Upper lobe of left lung (tissue), 6 donors: ENCODE measurements around the gene CEP85L. TPM values are rescaled to one million over a fixed set of nuclear protein-coding genes. Genes with fewer than 3 reads are reported as not detected.

Source experiments
- ATAC-seq, 2 donors: fragments of 200-7000 bp; cut with Tn5 transposase; one replicate each; pipeline ENCODE4 v1.9.1; 2022; ENCODE audit warnings: mild to moderate bottlenecking in 2 of 2, moderate library complexity in 2 of 2; ENCODE audit not compliant: low FRiP score in 2 of 2
- DNase-seq, 2 donors: peaks; one replicate each; pipeline ENCODE4 v3.0.0-alpha.2; 2019 to 2020
- H3K27ac ChIP-seq, 4 donors: fragments of 200-600 bp; sonication (generic); one replicate each; pipeline ENCODE4 v1.5.1; 2016 to 2019
- H3K27me3 ChIP-seq, 4 donors: fragments of 200-600 bp; sonication (generic); one replicate each; pipeline ENCODE4 v1.5.1; 2017 to 2019
- H3K36me3 ChIP-seq, 4 donors: fragments of 200-600 bp; sonication (generic); one replicate each; pipeline ENCODE4 v1.5.1; 2016 to 2019
- H3K4me1 ChIP-seq, 4 donors: fragments of 200-600 bp; sonication (generic); one replicate each; pipeline ENCODE4 v1.5.1; 2018 to 2019
- H3K4me3 ChIP-seq, 4 donors: fragments of 200-600 bp; sonication (generic); one replicate each; pipeline ENCODE4 v1.5.1; 2017 to 2019; ENCODE audit warnings: mild to moderate bottlenecking in 2 of 4, moderate library complexity in 1 of 4
- H3K9me3 ChIP-seq, 4 donors: fragments of 200-600 bp; sonication (generic); one replicate each; pipeline ENCODE4 v1.5.1; 2018 to 2019
- EP300 ChIP-seq, 4 donors: sonication (generic); formaldehyde crosslinking; IDR thresholded peaks; one replicate each; pipeline ENCODE4 v1.5.1; 2017; ENCODE audit warnings: antibody characterized with exemption in 4 of 4, control low read depth in 2 of 4
- POLR2A ChIP-seq, 4 donors: fragments of 450-650 bp; IDR thresholded peaks; one replicate each; pipeline ENCODE4 v1.5.1; 2016 to 2017; ENCODE audit warnings: antibody characterized with exemption in 4 of 4, mild to moderate bottlenecking in 2 of 4
- POLR2AphosphoS5 ChIP-seq, 2 donors: sonication (generic); formaldehyde crosslinking; IDR thresholded peaks; one replicate each; pipeline ENCODE4 v1.5.1; 2017; ENCODE audit warnings: antibody characterized with exemption in 2 of 2
- WGBS, 2 donors: methylation state at CpG; one replicate each; pipeline ENCODE4 v1.1.5; 2017 to 2018; 5-methylcytosine and 5-hydroxymethylcytosine counted together
- total RNA-seq, 6 donors: library from RNA; depleted of rRNA in 4 of 6; stranded (reverse); fragments of >200 nt in 4 of 6; gene quantifications; one replicate each; pipeline versions ENCODE4 v1.1.0 to v1.2.1, GENCODE V29; 2016 to 2021
- TF ChIP-seq, protein P1 (sequence below), 6 experiments: fragments of 450-650 bp in 4 of 6; fragments of 200-600 bp in 2 of 6; sonication (generic) in 2 of 6; IDR thresholded peaks; one replicate each; pipeline ENCODE4 v1.5.1; 2016 to 2019; ENCODE audit warnings: antibody characterized with exemption in 6 of 6
- donor health status: DM: no; HTN: no; CAD: no; lungs with moderate emphysema.
- donor health status: DM: no; HTN: yes; CAD: no; lungs with severe emphysema.

The CEP85L gene
- total RNA-seq, 6 donors from 2014 or later, result 7.5 to 22.0 (median 13.0) TPM

DNA sequence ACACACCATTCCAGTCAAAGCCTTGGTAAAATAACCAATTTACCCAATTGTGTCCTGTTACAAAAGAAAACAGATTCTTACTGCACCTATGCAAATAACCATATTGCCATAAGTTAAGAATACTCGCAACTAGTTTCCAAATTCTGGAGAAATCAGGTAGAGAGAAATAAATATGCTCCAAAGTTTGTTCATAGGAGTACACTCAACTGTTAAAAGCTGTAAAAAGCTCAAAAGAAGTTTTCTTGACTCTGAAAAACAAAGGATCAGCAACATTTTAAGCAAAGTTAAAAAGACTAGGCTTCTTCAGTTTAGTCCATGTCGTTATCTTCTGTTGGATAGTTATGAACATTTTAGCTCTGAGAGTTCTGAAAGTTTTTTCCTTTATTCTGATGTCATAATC, 48.0 kb downstream of the CEP85L start:
- Histone ChIP-seq H3K36me3 (no peaks in the 10 kb centered on the region), H3K4me1 (no peaks in the 10 kb centered on the region), H3K4me3 (no peak overlapping the region), H3K27me3 (no peaks in the 10 kb centered on the region), H3K9me3 (no peaks in the 10 kb centered on the region), H3K27ac (no peak overlapping the region)
- ATAC-seq (no peak), DNase-seq (no peak)
- no peak for TF ChIP-seq POLR2AphosphoS5 (IDR thresholded peaks at IDR 0.05)
- WGBS, 2 donors, result 94 to 96% methylated on average over 2 of the region's 2 CpGs

DNA sequence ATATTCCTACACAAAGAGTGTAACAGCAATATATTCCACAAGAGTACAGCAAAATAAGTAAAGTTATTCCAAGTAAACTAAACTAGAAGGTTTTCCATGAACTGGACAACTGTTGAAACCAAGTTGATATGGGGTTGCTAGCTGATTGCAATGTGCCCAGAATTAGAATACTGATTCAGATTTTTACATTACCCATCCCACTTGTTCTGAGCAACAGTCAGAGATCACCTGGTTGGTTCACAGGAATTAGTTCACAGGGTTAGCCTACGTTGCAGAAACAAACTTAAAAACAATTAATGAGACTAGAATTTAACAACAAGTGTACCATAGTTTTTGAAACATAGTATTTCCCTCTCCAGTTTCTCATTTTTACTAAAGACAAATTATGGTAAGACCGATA, 49.1 kb downstream of the CEP85L start:
- ATAC-seq, result no peak
- no peaks in the 10 kb centered on the region for H3K36me3 ChIP-seq
- no peaks in the 10 kb centered on the region for H3K27me3 ChIP-seq
- TF ChIP-seq, protein P1, sequence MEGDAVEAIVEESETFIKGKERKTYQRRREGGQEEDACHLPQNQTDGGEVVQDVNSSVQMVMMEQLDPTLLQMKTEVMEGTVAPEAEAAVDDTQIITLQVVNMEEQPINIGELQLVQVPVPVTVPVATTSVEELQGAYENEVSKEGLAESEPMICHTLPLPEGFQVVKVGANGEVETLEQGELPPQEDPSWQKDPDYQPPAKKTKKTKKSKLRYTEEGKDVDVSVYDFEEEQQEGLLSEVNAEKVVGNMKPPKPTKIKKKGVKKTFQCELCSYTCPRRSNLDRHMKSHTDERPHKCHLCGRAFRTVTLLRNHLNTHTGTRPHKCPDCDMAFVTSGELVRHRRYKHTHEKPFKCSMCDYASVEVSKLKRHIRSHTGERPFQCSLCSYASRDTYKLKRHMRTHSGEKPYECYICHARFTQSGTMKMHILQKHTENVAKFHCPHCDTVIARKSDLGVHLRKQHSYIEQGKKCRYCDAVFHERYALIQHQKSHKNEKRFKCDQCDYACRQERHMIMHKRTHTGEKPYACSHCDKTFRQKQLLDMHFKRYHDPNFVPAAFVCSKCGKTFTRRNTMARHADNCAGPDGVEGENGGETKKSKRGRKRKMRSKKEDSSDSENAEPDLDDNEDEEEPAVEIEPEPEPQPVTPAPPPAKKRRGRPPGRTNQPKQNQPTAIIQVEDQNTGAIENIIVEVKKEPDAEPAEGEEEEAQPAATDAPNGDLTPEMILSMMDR (IDR thresholded peaks at IDR 0.05), result no peak
- TF ChIP-seq EP300 (IDR thresholded peaks at IDR 0.05) (no peak), POLR2AphosphoS5 (IDR thresholded peaks at IDR 0.05) (no peak), POLR2A (IDR thresholded peaks at IDR 0.05) (no peak)
- DNase-seq, result no peak
- no peak overlapping the region for H3K4me3 ChIP-seq
- 94 to 98% methylated on average over 2 of the region's 2 CpGs for WGBS, 2 donors
- H3K4me1 ChIP-seq, result no peaks in the 10 kb centered on the region
- no peaks in the 10 kb centered on the region for H3K9me3 ChIP-seq
- no peak overlapping the region for H3K27ac ChIP-seq

DNA sequence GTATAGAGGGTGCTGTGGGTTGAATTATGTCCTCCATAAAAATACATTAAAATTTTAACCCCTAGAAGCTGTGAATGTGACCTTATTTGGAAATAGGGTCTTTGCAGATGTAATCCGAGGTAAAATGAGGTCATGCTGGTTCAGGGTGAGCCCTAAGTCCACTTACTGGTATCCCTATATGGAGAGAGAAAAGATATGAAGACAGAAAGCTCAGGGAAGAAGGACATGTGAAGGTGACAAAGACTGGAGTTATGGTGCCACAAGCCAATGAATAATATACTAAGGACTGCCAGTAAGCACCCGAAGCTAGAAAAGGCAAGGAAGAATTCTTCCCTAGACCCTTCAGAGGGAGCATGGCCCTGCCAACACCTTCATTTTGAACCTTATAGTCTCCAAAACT, 53.1 kb downstream of the CEP85L start:
- WGBS, 2 donors, result 91 to 93% methylated on average over 2 of the region's 2 CpGs
- Histone ChIP-seq H3K4me3 (no peak overlapping the region), H3K36me3 (no peaks in the 10 kb centered on the region), H3K4me1 (no peaks in the 10 kb centered on the region), H3K27me3 (no peaks in the 10 kb centered on the region), H3K27ac (no peak overlapping the region), H3K9me3 (no peaks in the 10 kb centered on the region)
- TF ChIP-seq POLR2A (IDR thresholded peaks at IDR 0.05) (no peak), POLR2AphosphoS5 (IDR thresholded peaks at IDR 0.05) (no peak), EP300 (IDR thresholded peaks at IDR 0.05) (no peak)
- TF ChIP-seq, protein P1 (IDR thresholded peaks at IDR 0.05), result no peak
- DNase-seq, result no peak
- ATAC-seq, result no peak

DNA sequence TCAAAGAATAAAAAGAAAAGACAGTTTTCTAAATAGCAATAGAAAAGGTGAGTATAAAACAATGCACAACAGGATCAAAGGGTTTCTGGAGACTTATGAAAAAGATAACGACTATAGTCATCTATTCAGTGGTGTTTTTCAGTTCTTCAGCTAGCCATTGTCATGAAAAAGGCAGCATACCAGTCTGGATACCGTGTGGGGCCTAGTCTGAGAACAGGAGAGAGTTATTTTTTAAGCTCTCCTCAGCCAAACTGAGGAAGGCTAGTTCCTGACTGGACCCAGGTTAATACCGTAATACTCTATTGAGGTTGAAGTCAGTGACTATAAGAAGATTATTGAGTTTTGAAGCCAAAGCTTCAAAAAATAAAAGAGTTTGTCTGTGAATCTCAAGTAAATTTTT, 53.8 kb downstream of the CEP85L start:
- ATAC-seq (no peak), DNase-seq (no peak)
- H3K4me1 ChIP-seq, result no peaks in the 10 kb centered on the region
- TF ChIP-seq, protein P1 (IDR thresholded peaks at IDR 0.05), result no peak
- no peak for TF ChIP-seq POLR2AphosphoS5 (IDR thresholded peaks at IDR 0.05)
- TF ChIP-seq POLR2A (IDR thresholded peaks at IDR 0.05), result no peak
- TF ChIP-seq EP300 (IDR thresholded peaks at IDR 0.05), result no peak
- WGBS, 2 donors, result 80 to 81% methylated on average over 3 of the region's 3 CpGs
- no peak overlapping the region for H3K4me3 ChIP-seq
- H3K27me3 ChIP-seq, result no peaks in the 10 kb centered on the region
- no peak overlapping the region for H3K27ac ChIP-seq
- no peaks in the 10 kb centered on the region for H3K9me3 ChIP-seq
- H3K36me3 ChIP-seq, result no peaks in the 10 kb centered on the region

DNA sequence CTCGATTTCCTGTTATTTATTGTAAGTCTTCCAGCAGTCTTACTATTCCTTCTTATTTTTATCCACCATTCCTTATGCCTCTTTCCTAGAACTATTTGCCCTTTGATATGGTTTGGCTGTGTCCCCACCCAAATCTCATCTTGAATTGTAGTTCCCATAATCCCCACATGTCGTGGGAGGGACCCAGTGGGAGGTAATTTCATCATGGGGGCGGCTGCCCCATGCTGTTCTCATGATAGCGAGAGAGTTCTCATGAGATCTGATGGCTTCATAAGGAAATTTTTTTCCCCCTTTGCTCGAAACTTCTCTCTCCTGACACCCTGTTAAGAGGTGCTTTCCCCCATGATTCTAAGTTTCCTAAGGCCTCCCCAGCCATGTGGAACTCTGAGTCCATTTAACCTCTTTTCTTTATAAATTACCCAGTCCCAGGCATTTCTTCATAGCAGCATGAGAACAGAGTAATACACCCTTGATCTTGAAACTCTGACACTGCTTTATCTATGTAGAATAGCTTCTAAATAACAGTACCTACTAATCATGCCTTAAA, 54.5 kb downstream of the CEP85L start:
- H3K4me3 ChIP-seq, result no peak overlapping the region
- H3K36me3 ChIP-seq, result no peaks in the 10 kb centered on the region
- no peaks in the 10 kb centered on the region for H3K27me3 ChIP-seq
- no peaks in the 10 kb centered on the region for H3K9me3 ChIP-seq
- no peak overlapping the region for H3K27ac ChIP-seq
- ATAC-seq (no peak), DNase-seq (no peak)
- WGBS, 2 donors, result 90 to 92% methylated on average over 5 of the region's 5 CpGs
- H3K4me1 ChIP-seq, result no peaks in the 10 kb centered on the region
- TF ChIP-seq POLR2A (IDR thresholded peaks at IDR 0.05) (no peak), POLR2AphosphoS5 (IDR thresholded peaks at IDR 0.05) (no peak), EP300 (IDR thresholded peaks at IDR 0.05) (no peak)
- TF ChIP-seq, protein P1 (IDR thresholded peaks at IDR 0.05), result no peak
